Stimulated activated CD8-positive, alpha-beta memory T cell treated with anti-CD3 and anti-CD28 coated beads, Interleukin-15, amount 100 ng/mL, for 24 hours (primary cell): ENCODE results near the gene TSEN54.

Experiments used
- DNase-seq: peaks from one replicate; pipeline ENCODE4 v3.0.0-alpha.2; 2020; ENCODE audit warnings: low read depth

TSEN54 gene

DNA sequence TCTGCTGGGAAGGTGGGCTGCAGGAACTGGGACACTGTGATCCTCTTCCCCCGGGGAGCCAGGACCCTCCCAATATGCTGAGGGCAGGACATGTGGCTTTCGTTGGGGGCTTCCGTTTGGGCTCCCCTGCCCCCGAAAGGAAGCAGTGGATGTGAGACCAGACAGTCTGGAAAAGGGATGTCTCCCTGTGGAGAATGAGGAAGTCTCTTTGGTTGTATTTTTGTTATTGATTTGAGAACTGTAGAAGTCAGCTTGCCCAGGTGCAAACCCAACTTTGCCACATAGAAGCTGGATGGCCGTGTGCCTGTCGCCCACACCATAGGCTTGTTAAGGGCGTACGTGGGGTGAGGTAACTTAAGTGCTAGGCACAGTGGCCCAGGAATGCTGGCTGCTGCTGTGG lies 27.9 kb downstream of the TSEN54 start:
- DNase-seq: no peak

DNA sequence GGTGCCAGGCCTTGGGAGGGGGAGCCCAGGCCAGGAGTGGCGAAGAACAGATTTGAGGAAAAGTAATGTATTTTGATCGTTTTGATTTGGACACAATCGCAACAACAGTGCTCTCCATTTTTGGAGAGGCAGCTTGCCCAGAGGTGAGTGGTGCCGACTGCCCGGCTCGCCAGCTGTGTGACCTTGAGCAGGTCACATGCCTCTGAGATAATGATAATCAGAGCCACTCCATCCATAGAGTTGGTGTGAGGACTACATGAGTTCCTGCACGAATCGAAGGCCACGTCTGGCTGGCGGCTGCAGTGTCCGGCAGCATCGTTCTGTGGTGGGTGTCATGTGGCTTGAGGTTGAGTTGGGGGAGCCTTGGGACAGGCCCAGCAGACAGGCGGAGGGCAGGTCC lies 29.9 kb downstream of the TSEN54 start:
- DNase-seq: no peak

DNA sequence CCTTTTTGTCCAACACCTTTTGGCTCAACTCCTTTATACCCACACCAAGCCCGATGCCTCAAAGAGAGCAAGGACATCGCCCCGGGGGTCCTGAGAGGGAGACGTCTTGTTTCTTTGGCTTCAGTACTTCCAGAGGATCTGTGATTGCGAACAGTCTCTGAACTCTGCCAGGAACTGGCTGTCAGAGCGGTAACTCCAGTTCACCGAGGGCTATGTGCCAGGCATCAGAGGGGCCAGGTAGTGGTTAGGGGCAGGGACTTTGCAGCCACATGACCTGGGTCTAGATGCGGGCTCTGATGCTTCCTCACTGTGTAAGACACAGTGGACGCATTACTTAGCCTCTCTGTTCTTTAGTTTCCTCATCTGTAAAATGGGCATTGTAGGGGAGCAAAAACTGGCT lies 30.8 kb downstream of the TSEN54 start:
- DNase-seq: no peak

DNA sequence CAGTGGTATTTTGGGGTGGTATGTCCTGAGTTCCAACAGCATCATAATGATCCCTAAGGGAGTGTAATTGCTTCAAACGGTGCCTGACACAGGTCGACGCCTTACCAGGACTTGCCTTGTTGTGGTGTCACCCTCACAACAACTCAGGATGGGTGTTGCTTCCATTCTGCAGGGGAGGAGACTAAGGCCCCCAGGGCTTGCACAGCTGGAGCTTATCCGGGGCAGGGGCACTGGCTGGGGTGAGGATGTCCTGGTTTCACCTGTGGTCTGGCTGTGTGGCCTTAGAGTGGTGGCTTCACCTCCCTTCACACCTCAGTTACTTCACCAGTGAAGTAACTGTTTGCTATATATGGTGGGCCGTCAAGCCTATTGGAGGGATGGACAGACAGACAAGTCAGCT lies 32.5 kb downstream of the TSEN54 start:
- DNase-seq: no peak

DNA sequence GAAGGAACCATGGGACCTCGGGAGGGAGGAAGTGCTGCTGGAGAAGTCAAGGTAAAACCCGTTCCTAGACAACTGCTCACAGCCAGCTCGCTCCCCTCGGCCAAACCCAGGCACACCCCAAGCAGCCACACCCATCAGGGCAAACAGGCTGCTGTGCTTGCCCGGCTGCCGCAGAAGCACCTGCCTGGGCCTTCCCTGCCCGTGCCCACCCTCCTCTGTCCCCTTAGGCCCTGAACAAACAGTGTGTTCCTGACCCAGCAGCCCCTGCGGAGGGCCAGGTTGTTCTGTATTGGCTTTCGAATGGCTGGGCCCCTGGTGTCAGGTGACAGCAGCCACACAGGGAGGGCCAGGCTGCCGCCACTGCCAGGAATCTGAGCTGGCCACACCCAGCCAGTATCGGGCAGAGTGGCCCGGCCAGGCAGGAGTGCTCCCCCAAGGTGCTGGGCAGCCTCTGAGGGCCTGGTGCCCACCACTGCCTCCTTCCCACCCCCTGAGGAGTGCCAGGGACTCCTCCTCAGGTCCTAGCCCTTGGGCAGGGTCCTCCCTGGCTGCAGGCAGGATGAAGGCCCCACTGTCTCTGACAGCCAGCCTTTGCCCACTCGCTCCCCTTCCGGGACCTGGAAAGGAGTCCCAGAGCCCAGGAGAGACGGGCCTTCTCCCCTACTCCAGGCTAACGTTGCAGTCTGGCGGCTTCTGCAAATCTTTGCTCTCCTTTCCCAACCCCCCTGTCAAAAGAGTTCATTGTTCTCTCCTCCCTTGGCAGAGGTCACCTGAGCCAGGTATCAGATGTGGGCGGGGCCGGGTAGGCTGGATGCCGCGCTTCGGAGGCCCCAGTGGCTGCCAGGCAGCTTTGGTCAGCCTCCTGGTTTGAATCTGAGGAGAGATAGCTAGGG lies 33.2 kb downstream of the TSEN54 start:
- no peak for DNase-seq

DNA sequence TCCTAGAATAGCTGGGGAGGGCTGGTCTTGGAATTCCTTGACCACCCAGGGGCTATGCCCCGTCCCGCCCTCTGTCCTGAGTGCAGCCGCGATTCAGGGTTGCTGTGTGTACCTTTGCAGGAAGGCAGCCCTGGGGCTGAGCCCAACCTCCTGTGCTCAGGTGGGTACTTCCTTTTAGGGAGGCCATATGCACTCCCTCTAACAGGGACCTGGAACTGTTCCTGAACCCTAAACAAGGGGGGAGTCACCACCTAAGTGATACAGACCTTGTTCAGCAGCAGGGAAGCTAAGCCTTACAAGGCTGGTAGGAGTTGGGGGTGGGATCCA lies 33.8 kb downstream of the TSEN54 start:
- DNase-seq: no peak

DNA sequence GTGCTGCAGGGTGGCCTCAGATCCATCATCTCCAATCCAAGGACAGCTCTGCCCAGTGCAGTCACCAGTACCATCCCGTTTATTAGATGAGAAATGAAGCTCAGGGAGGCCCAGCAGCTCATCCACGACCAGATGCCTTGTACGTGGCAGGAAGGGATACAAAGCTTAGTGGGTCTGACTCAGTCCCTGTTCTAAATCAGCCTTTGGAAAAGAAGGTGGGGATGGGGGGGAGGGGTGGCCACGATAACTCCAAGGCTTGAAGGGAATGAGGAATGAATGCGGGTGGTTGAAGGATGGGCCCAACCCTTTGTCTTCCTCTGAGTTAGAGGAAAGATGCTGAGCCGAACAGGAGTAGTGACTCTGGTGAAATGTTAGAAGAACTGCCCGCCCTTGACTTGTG lies 34.9 kb downstream of the TSEN54 start:
- no peak for DNase-seq

DNA sequence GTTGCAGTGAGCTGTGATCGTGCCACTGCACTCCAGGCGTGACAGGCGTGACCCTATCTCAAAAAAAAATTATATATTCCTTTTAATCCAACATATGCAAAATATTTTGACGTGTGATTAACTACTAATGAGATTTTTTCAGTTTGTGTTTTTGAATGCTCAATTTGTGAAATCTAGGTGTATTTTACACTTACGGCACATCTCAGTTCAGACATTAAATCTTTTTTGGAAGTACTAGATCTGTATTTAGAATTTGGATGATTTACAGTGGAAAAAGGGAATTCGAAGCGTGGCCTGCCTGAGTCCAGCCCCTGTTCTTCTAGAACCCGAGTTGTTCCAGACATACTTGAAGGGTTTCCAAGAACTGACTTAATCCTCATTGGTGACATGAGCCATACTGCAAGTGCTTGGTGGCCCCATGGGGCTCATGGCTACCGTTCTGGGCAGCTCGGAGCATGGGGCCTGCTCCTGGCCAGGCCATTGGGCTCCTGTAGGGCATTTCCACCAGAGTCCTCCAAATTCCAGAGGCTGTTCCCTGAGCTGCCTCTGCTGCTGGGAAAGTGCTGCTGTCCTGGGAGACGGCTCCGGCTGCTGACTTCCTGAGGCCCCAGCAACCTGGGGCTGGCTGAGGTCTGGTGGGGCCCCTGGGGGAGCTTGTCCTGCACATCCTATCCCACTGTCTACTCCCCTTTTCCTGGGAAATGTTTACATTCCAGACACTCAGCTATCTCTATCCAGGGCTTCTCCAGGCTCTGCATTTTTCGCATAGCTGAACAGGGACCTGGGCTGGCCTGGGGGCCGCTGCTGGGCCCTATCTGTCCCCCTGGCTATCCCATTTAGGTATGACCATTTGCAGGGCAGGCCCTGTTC lies 36.3 kb downstream of the TSEN54 start:
- DNase-seq: no peak

DNA sequence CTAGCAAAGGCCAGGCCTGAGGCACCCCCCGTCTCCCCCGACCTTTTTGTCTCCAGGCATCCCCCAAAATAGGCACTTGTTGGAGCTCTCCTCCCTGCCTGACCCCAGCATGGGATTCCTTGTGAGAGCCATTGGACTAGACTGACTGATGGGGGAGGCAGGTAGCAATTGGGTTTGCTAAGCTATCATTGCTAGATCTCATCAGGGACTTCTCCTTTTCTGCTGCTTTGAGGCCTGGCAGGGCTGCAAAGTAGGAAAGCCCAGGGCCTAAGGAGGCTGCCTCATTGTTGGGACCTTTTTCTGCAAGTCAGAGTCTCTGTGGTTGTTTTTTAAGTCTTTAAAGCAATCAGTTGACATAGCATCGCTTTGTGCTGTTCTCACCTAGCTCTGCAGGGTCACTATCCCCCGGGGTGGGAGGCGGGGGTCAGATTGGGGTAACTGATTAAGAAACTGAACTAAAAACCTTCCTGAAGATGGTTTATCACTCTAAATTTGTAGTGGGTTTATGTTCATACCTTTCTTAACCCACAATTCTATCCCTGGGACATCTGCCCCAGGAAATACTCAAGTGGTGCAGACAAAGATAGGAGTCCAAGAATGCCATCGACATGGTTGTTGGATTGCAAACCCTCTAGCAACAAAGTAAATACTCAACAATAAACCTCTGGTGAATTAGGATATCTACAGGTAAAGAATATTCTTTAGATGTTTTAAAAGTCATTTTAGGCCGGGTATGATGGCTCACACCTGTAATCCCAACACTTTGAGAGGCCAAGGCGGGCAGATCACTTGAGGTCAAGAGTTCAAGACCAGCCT lies 37.2 kb downstream of the TSEN54 start:
- no peak for DNase-seq

DNA sequence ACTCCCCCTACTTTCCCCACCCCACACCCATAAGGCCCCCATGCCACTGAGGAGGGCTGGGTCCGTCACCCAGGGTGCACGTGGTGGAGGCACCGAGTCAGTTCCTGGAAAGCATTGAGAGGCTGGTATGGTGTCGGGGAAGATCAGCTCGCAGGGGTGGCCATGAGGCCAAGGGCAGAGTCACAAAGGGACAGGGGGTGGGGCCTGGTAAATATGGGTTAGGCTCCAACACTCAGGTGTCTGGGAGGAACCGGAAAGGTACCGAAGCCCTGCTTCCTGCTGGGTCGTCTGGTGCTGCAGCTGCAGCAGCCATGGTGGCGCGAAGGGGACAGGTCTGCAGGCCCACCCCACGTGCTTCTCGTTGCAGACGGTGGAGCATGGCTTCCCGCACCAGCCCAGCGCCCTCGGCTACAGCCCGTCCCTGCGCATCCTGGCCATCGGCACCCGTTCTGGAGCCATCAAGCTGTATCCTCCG lies 39.4 kb downstream of the TSEN54 start:
- no peak for DNase-seq

DNA sequence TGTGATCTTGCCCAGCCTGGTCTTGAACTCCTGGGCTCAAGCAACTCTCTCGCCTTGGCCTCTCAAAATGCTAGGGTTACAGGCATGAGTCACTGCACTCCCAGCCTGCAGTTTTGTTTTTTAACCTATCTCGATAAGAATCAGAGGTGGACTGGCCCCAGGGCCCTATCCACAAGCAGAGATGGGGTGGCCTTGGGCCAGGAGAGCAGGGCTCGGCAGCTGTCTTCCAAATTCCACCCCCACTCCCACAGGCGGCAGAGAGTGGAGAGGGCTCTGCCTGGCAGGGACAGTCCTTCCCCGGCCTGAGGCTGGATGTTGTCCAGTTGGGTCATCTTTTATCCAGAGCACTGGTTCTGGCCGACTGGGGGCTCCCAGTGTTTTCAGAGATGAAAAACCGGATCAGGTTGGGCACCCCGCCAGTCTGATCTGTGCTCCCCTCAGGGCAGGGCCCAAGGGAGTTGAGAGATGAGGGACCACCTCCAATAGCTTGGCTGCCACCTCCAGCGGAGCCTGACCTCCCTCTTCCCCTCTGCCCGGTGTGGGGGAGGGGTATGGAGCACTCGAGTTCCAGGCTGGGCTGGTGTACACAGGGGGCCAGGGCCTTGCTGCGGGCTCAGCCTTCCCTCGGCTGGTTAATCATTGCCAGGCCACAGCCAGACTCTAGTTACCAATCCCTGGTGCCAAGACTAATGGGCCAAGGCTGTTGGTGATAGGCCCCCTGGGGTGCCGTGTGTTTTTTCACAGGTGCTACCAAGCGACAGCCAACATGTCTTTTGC lies 40.9 kb downstream of the TSEN54 start:
- no peak for DNase-seq

DNA sequence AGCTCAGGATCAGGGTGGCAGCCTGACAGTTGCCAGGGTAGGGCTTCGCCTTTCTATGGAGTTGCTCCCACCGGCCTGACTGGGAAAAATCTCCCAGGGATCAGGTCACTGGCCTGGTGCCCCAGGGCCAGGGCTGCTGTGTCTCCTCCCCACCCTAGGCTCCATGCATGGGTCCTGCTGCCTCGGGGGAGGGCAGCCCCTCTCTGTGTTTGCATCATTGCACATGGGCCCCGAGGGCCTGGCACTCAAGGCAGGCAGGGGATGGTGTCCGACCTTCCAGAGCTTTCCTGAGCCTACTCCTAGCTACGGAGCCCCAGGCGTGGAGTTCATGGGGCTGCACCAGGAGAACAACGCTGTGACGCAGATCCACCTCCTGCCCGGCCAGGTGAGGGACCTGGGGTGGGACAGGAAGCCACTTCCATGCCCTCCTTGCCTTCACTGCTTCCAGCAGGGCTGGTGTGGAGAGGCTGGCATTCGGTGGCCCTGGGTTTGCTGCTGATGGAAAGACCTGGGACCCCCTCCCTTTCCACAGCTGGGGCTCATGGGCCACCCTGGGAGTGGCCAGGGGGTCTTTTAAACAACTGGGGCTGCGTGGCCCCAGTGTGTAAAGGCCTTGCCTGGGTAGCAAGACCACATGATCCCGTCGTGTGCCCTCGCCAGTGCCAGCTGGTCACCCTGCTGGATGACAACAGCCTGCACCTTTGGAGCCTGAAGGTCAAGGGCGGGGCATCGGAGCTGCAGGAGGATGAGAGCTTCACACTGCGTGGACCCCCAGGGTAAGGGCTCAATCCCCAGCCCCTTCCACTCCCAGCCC lies 41.7 kb downstream of the TSEN54 start:
- no peak for DNase-seq

DNA sequence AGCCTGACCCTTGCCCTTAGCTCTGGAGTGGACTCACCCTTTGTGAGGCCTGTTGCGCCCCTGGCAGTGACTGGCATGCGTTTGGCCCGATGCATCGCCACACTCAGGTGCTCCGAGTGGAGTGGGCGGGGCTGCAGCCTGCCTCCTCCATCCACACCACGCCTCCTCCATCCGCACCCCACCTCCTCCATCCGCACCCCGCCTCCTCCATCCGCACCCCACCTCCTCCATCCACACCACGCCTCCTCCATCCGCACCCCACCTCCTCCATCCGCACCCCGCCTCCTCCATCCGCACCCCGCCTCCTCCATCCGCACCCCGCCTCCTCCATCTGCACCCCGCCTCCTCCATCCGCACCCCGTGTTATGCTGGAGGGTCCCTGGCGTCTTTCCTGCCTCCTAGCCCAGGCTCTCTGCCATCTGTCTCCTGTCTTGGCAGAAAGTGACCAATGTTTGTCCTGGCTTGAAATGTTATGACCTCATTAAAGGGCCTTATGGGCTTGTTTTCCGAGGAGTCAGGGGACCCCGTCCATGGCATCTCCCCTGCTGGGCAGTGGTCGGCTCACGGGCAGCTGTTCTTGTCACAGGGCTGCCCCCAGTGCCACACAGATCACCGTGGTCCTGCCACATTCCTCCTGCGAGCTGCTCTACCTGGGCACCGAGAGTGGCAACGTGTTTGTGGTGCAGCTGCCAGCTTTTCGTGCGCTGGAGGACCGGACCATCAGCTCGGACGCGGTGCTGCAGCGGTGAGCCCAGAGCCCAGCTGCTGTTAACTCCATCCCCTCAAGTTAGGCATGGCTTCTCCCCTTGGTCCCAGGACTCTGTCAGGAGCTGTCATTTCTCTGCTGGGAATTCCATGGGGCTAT lies 42.6 kb downstream of the TSEN54 start:
- DNase-seq: no peak

DNA sequence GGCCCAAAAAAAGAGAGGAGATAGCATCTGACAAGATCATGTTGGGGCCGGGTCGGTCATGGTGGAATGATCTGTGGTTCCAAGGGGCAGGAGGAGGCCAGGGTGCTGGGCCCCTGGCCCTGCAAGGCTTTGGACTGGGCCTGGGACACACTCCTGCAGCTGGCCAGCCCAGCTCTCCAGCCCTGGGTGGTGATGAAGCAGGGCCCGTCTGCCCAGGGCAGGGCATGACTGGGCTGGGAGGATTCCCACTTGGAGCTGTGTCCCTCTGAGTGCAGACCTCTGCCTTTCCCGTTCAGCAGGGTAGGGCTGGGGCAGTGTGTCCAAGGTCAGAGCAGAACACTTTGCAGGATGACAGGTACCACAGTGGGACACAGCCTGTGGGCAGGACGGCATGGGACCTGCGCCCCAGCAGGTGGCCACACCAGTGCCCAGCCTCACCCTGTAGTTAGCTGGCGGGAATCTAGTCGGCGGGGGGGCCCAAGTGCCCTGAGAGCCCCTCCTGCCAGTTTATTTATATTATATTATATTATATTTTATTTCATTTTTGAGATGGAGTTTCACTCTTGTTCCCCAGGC lies 43.7 kb downstream of the TSEN54 start:
- no peak for DNase-seq

DNA sequence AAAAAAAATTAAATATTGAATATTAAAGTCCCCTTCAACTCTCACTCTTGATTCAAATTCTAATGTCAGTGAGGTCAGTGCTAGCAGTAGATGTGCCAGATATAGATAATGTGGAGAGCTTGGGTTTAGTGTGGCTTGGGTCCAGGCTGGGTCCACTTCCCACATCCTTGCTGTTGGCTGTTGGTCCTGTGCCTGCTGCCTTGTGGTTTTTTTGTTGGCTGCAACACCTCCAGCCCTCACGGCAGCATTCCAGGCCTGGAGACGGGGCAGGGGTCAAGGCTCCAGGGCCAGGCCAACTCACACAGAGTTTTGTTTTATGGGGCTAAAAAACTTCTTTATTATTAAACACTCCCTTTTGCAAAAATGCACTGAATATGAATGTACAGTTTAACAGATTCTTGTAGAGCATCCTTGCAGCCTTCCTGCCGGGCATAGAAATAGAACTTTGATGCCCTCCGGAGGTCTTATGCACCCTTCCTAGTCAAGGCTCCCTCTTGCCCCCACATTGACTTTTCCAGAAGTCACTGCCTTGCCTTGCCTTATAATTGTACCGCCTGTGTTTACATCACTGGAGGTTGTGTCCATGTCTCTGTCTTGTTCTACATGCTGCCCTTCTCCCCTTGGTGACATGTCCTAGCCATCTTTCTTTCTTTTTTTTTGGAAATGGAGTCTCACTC lies 45.7 kb downstream of the TSEN54 start:
- no peak for DNase-seq

DNA sequence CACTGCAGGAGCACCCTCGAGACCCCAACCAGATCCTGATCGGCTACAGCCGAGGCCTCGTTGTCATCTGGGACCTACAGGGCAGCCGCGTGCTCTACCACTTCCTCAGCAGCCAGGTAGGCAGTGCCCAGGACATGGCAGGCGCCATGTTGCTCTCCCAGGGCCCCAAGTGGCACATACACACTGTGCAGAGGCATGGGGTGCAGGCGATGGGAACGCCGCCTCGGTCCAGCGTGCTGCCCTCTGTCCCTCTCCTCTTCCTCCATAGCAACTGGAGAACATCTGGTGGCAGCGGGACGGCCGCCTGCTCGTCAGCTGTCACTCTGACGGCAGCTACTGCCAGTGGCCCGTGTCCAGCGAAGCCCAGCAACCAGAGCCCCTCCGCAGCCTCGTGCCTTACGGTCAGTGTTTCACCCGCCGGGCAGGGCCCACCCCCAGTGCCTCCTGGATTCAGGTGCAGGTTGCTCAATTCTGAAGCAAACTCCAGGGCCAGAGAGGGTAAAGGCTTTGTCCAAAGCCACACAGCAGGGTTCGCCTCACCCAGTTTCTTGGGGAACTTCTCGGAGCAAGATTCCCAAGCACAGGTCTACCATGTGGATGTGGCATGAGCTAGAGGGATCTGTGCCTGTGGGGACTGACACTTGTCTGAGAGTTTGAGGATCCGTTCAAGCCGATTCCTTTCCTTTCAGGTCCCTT lies 46.9 kb downstream of the TSEN54 start:
- no peak for DNase-seq

DNA sequence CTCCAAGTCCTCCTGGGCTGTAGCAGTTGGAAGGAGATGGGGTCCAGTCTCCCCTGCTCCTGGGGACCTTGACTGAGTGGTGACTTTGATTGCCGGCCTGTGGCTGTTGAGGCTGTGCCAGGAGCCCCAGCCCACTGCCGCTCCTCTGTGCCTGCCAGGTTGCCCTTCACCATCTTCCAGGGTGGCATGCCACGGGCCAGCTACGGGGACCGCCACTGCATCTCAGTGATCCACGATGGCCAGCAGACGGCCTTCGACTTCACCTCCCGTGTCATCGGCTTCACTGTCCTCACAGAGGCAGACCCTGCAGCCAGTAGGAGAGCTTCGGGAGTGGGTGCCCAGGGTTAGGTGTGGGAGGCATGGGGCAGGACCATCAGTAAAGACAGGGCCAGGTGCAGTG lies 47.9 kb downstream of the TSEN54 start:
- DNase-seq: no peak

DNA sequence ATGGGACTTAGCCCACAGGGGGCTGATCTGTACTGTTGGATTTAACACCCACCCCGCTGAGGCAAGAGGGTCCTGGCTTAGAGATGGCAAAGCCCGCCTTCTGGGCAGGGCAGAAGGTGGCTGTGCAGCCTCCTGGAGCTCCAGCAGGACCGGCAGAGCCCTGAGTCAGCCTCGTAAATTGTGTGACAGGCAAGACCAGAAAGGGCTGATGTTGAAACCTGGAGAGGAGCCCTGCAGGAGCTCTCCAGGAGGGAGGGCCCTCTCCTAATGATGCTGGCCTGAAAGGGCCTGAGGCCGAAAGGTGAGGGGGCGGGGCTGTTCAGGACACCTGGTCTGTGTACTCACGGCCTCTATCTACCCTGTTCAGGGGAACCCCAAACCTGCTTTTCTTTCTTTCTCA lies 48.7 kb downstream of the TSEN54 start:
- no peak for DNase-seq
